ENCODE results near the gene ERRFI1. TPM values are rescaled to one million over a fixed set of nuclear protein-coding genes. Genes with fewer than 3 reads are reported as not detected.
"Not testable (repeated sequence)": the region's sequence is repeated elsewhere in the genome, so short reads cannot be mapped to it uniquely, and the experiment has no call there.

Gene ERRFI1
- total RNA-seq, 1 experiment from 2014 or later, result not detected

GRCh38 chr1:7970246-7970645 lies 55.9 kb downstream of the ERRFI1 start:
- Histone ChIP-seq H3K9ac (ENCODE audit: low read length) (no peak overlapping the region), H3K4me1 (ENCODE audit: low read length) (no peaks in the 10 kb centered on the region), H3K4me2 (ENCODE audit: low read depth, low read length, poor library complexity, severe bottlenecking) (no peak overlapping the region), H3K79me2 (ENCODE audit: low read length) (peaks cover 51% of the 10 kb centered on the region), H3K27me3 (ENCODE audit: low read length) (no peaks in the 10 kb centered on the region), H3K9me3 (ENCODE audit: low read length) (no peaks in the 10 kb centered on the region), H3K27ac (ENCODE audit: low read length) (no peak overlapping the region), H2AFZ (ENCODE audit: low read length) (no peak overlapping the region), H3K9me2 (replicated peaks; ENCODE audit: insufficient read depth, low read length) (no peaks in the 10 kb centered on the region), H3K36me3 (ENCODE audit: insufficient read depth, low read length) (peaks cover 67% of the 10 kb centered on the region), H3K4me3 (ENCODE audit: low read length) (no peak overlapping the region), H4K20me1 (ENCODE audit: insufficient read depth, low read depth, low read length) (peaks cover 20% of the 10 kb centered on the region; the same call in 1 of the 2 replicates)
- no peak for DNase-seq

DNA sequence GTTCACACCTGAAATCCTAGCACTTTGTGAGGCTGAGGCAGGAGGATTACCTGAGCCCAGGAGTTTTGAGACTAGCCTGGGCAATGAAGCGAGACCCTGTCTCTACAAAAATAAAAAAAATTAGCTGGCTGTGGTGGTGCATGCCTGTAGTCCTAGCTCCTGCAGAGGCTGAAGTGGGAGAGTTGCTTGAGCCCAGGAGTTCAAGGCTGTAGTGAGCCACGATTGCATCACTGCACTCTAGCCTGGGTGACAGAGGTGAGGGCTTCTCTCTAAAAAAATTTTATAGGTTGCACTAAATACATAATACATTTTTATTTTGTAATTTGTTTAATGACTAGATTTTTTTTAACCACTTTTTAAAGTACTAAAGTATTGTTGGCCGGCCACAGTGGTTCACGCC lies 58.5 kb downstream of the ERRFI1 start:
- Histone ChIP-seq H3K9ac (ENCODE audit: low read length) (no peak overlapping the region), H2AFZ (ENCODE audit: low read length) (no peak overlapping the region), H4K20me1 (ENCODE audit: insufficient read depth, low read depth, low read length) (peaks cover 20% of the 10 kb centered on the region; the same call in 1 of the 2 replicates), H3K9me3 (ENCODE audit: low read length) (no peaks in the 10 kb centered on the region), H3K4me2 (ENCODE audit: low read depth, low read length, poor library complexity, severe bottlenecking) (no peak overlapping the region), H3K27ac (ENCODE audit: low read length) (no peak overlapping the region), H3K79me2 (ENCODE audit: low read length) (peaks cover 70% of the 10 kb centered on the region), H3K4me1 (ENCODE audit: low read length) (peaks cover 6% of the 10 kb centered on the region), H3K27me3 (ENCODE audit: low read length) (no peaks in the 10 kb centered on the region), H3K4me3 (ENCODE audit: low read length) (no peak overlapping the region), H3K9me2 (replicated peaks; ENCODE audit: insufficient read depth, low read length) (no peaks in the 10 kb centered on the region), H3K36me3 (ENCODE audit: insufficient read depth, low read length) (peaks cover 77% of the 10 kb centered on the region)
- no peak for DNase-seq

GRCh38 chr1:7967196-7967595 lies 58.9 kb downstream of the ERRFI1 start:
- H3K79me2 ChIP-seq (ENCODE audit: low read length), result peaks cover 75% of the 10 kb centered on the region
- DNase-seq, result no peak
- no peak overlapping the region for H3K27ac ChIP-seq (ENCODE audit: low read length)
- H3K4me3 ChIP-seq (ENCODE audit: low read length), result no peak overlapping the region
- H2AFZ ChIP-seq (ENCODE audit: low read length), result no peak overlapping the region
- H3K9ac ChIP-seq (ENCODE audit: low read length), result no peak overlapping the region
- H3K4me1 ChIP-seq (ENCODE audit: low read length), result peaks cover 10% of the 10 kb centered on the region
- H3K9me2 ChIP-seq (replicated peaks; ENCODE audit: insufficient read depth, low read length), result no peaks in the 10 kb centered on the region
- H3K4me2 ChIP-seq (ENCODE audit: low read depth, low read length, poor library complexity, severe bottlenecking), result no peak overlapping the region
- H3K27me3 ChIP-seq (ENCODE audit: low read length), result no peaks in the 10 kb centered on the region
- H3K9me3 ChIP-seq (ENCODE audit: low read length), result no peaks in the 10 kb centered on the region
- H3K36me3 ChIP-seq (ENCODE audit: insufficient read depth, low read length), result peaks cover 74% of the 10 kb centered on the region
- H4K20me1 ChIP-seq (ENCODE audit: insufficient read depth, low read depth, low read length), result peaks cover 20% of the 10 kb centered on the region; the same call in 1 of the 2 replicates

- no peak for DNase-seq
- H3K4me2 ChIP-seq (ENCODE audit: low read depth, low read length, poor library complexity, severe bottlenecking), result no peak overlapping the region
- H2AFZ ChIP-seq (ENCODE audit: low read length), result no peak overlapping the region
- no peaks in the 10 kb centered on the region for H3K27me3 ChIP-seq (ENCODE audit: low read length)
- no peak overlapping the region for H3K4me3 ChIP-seq (ENCODE audit: low read length)
- H3K9me3 ChIP-seq (ENCODE audit: low read length), result no peaks in the 10 kb centered on the region
- no peak overlapping the region for H3K9ac ChIP-seq (ENCODE audit: low read length)
- H3K36me3 ChIP-seq (ENCODE audit: insufficient read depth, low read length), result peaks cover 52% of the 10 kb centered on the region
- peaks cover 18% of the 10 kb centered on the region for H3K4me1 ChIP-seq (ENCODE audit: low read length)
- peaks cover 20% of the 10 kb centered on the region; the same call in 1 of the 2 replicates for H4K20me1 ChIP-seq (ENCODE audit: insufficient read depth, low read depth, low read length)
- no peak overlapping the region for H3K27ac ChIP-seq (ENCODE audit: low read length)
- peaks cover 87% of the 10 kb centered on the region for H3K79me2 ChIP-seq (ENCODE audit: low read length)
- no peaks in the 10 kb centered on the region for H3K9me2 ChIP-seq (replicated peaks; ENCODE audit: insufficient read depth, low read length)
Observed at GRCh38 chr1:7964476-7964875, 61.6 kb downstream of the ERRFI1 start.

- not testable (repeated sequence) for H3K9me3 ChIP-seq (ENCODE audit: low read length); DNase-seq
- peaks cover 82% of the 10 kb centered on the region for H3K79me2 ChIP-seq (ENCODE audit: low read length)
Observed at GRCh38 chr1:7963841-7964240, 62.3 kb downstream of the ERRFI1 start.

GRCh38 chr1:7963378-7963730 lies 62.8 kb downstream of the ERRFI1 start:
- H3K4me2 ChIP-seq (ENCODE audit: low read depth, low read length, poor library complexity, severe bottlenecking), result peak overlapping the region; percentile 97
- not testable (repeated sequence) for H3K9me3 ChIP-seq (ENCODE audit: low read length); H2AFZ ChIP-seq (ENCODE audit: low read length); DNase-seq; H3K27me3 ChIP-seq (ENCODE audit: low read length); H3K4me3 ChIP-seq (ENCODE audit: low read length); H3K9ac ChIP-seq (ENCODE audit: low read length); H3K9me2 ChIP-seq (replicated peaks; ENCODE audit: insufficient read depth, low read length); H3K27ac ChIP-seq (ENCODE audit: low read length)
- H3K36me3 ChIP-seq (ENCODE audit: insufficient read depth, low read length), result peaks cover 42% of the 10 kb centered on the region
- 0 out of 2 replicates have a peak, but pooled peaks cover 12% of the 10 kb centered on the region for H4K20me1 ChIP-seq (ENCODE audit: insufficient read depth, low read depth, low read length)
- H3K79me2 ChIP-seq (ENCODE audit: low read length), result peaks cover 77% of the 10 kb centered on the region
- H3K4me1 ChIP-seq (ENCODE audit: low read length), result peaks cover 18% of the 10 kb centered on the region

More at GRCh38 chr1:7963841-7964240, 62.3 kb downstream of the ERRFI1 start:
- not testable (repeated sequence) for H3K4me2 ChIP-seq (ENCODE audit: low read depth, low read length, poor library complexity, severe bottlenecking); H3K4me3 ChIP-seq (ENCODE audit: low read length); H3K27me3 ChIP-seq (ENCODE audit: low read length); H3K9me2 ChIP-seq (replicated peaks; ENCODE audit: insufficient read depth, low read length); H3K9ac ChIP-seq (ENCODE audit: low read length); H3K27ac ChIP-seq (ENCODE audit: low read length); H2AFZ ChIP-seq (ENCODE audit: low read length)
- peaks cover 17% of the 10 kb centered on the region; the same call in 1 of the 2 replicates for H4K20me1 ChIP-seq (ENCODE audit: insufficient read depth, low read depth, low read length)
- H3K36me3 ChIP-seq (ENCODE audit: insufficient read depth, low read length), result peaks cover 45% of the 10 kb centered on the region
- peaks cover 18% of the 10 kb centered on the region for H3K4me1 ChIP-seq (ENCODE audit: low read length)

GRCh38 chr1:7962636-7963377 lies 63.3 kb downstream of the ERRFI1 start:
- Histone ChIP-seq H3K27ac (ENCODE audit: low read length) (peak overlapping the region; percentile 60; the same call in 1 of the 2 replicates), H3K9ac (ENCODE audit: low read length) (peak overlapping the region; percentile 95), H2AFZ (ENCODE audit: low read length) (no peak overlapping the region), H3K4me1 (ENCODE audit: low read length) (peaks cover 18% of the 10 kb centered on the region), H3K4me3 (ENCODE audit: low read length) (peak overlapping the region; percentile 94), H3K4me2 (ENCODE audit: low read depth, low read length, poor library complexity, severe bottlenecking) (peak overlapping the region; percentile 97), H3K79me2 (ENCODE audit: low read length) (peaks cover 75% of the 10 kb centered on the region), H3K36me3 (ENCODE audit: insufficient read depth, low read length) (peaks cover 42% of the 10 kb centered on the region), H3K9me3 (ENCODE audit: low read length) (no peaks in the 10 kb centered on the region), H4K20me1 (ENCODE audit: insufficient read depth, low read depth, low read length) (0 out of 2 replicates have a peak, but pooled peaks cover 12% of the 10 kb centered on the region), H3K27me3 (ENCODE audit: low read length) (no peaks in the 10 kb centered on the region), H3K9me2 (replicated peaks; ENCODE audit: insufficient read depth, low read length) (no peaks in the 10 kb centered on the region)
- DNase-seq, result no peak

DNA sequence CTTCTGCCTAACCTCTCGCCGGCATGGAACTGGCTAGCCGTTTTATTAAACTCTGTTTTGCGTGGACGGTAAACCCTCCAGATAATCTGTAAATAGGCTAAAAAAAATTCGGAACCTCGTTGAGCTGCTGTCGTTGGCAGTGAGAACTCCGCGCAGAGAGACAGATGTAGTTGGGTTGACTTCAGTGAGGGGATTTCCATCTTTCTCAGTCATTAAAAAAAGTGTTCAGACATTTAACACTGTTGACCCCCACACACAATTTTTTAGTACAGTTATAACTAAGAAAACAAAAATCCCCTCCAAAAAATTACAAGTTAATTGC lies 64.1 kb downstream of the ERRFI1 start:
- peaks cover 66% of the 10 kb centered on the region for H3K79me2 ChIP-seq (ENCODE audit: low read length)
- H3K36me3 ChIP-seq (ENCODE audit: insufficient read depth, low read length), result peaks cover 35% of the 10 kb centered on the region
- H3K4me1 ChIP-seq (ENCODE audit: low read length), result peaks cover 18% of the 10 kb centered on the region
- peak overlapping the region; percentile 60 for H3K27ac ChIP-seq (ENCODE audit: low read length)
- peak overlapping the region; percentile 94 for H3K4me3 ChIP-seq (ENCODE audit: low read length)
- no peak for DNase-seq
- no peaks in the 10 kb centered on the region for H3K9me2 ChIP-seq (replicated peaks; ENCODE audit: insufficient read depth, low read length)
- H2AFZ ChIP-seq (ENCODE audit: low read length), result 0 out of 2 replicates have a peak overlapping the region, but pooled peaks have one; percentile 33
- peak overlapping the region; percentile 95 for H3K9ac ChIP-seq (ENCODE audit: low read length)
- H3K27me3 ChIP-seq (ENCODE audit: low read length), result no peaks in the 10 kb centered on the region
- peak overlapping the region; percentile 97 for H3K4me2 ChIP-seq (ENCODE audit: low read depth, low read length, poor library complexity, severe bottlenecking)
- H4K20me1 ChIP-seq (ENCODE audit: insufficient read depth, low read depth, low read length), result 0 out of 2 replicates have a peak, but pooled peaks cover 11% of the 10 kb centered on the region
- no peaks in the 10 kb centered on the region for H3K9me3 ChIP-seq (ENCODE audit: low read length)

Data from Karpas-422 (cell line).